Vagina (tissue), 2 donors: ENCODE results near the gene ACOT13. TPM values are rescaled to one million over a fixed set of nuclear protein-coding genes. Genes with fewer than 3 reads are reported as not detected.

Experiments
- DNase-seq, 2 donors: peaks; one replicate each; pipeline ENCODE4 v3.0.0-alpha.2; 2017; ENCODE audit errors: extremely low spot score in 2 of 2
- H3K27ac ChIP-seq: fragments of 200-600 bp; sonication (generic); one replicate; pipeline ENCODE4 v1.5.1; 2019
- H3K27me3 ChIP-seq: fragments of 200-600 bp; sonication (generic); one replicate; pipeline ENCODE4 v1.5.1; 2019
- H3K36me3 ChIP-seq, 2 donors: fragments of 200-600 bp; sonication (generic); one replicate each; pipeline ENCODE4 v1.5.1; 2017 to 2019
- H3K4me1 ChIP-seq: fragments of 200-600 bp; sonication (generic); one replicate; pipeline ENCODE4 v1.5.1; 2019
- H3K4me3 ChIP-seq, 2 donors: fragments of 200-600 bp; sonication (generic); 1 replicate in 1 of 2; 2 replicates in 1 of 2; pipeline ENCODE4 v1.5.1; 2016 to 2019
- H3K9me3 ChIP-seq: fragments of 200-600 bp; sonication (generic); one replicate; pipeline ENCODE4 v1.5.1; 2019
- POLR2A ChIP-seq, 2 donors: fragments of 450-650 bp; IDR thresholded peaks; one replicate each; pipeline ENCODE4 v1.6.1; 2017; ENCODE audit warnings: antibody characterized with exemption in 2 of 2, mild to moderate bottlenecking in 2 of 2, moderate library complexity in 2 of 2
- POLR2AphosphoS5 ChIP-seq, 2 donors: sonication (generic); formaldehyde crosslinking; IDR thresholded peaks; one replicate each; pipeline ENCODE4 v1.9.0; 2017; ENCODE audit warnings: antibody characterized with exemption in 2 of 2, mild to moderate bottlenecking in 2 of 2, low read depth in 1 of 2; ENCODE audit not compliant: insufficient read depth in 1 of 2
- intact Hi-C: fragments of 100-400 bp; cut with DNase I; formaldehyde crosslinking; loops from one replicate; pipeline ENCODE4 v1.15.1; 2023
- total RNA-seq: library from RNA; depleted of rRNA; stranded (reverse); fragments of >200 nt; gene quantifications from one replicate; pipeline ENCODE4 v1.2.3, GENCODE V29; 2016
- TF ChIP-seq, protein P1 (sequence below), 3 experiments: fragments of 450-650 bp in 2 of 3; fragments of 200-600 bp in 1 of 3; sonication (generic) in 1 of 3; IDR thresholded peaks; one replicate each; pipeline ENCODE4 v1.5.1; 2017 to 2019; ENCODE audit warnings: antibody characterized with exemption in 3 of 3, mild to moderate bottlenecking in 2 of 3, moderate library complexity in 2 of 3

The ACOT13 gene
- total RNA-seq, 1 donor from 2014 or later, result 4.4 TPM

DNA sequence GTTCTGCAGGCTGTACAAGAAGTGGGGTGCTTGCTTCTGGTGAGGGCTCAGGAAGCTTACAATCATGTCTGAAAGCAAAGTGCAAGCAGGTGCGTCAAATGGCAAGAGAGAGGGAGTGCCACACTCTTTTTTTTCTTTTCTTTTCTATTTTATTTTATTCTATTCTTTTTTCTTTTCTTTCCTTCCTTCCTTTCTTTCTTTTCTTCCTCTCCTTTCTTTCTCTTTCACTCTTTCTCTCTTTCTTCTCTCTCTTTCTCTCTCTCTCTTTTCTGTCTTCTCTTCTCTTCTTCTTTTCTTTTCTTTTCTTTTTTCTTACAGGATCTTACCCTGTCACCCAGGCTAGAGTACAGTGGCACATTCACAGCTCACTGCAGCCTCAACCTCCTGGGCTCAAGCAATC lies 19.5 kb downstream of the ACOT13 start:
- Histone ChIP-seq H3K9me3 (no peaks in the 10 kb centered on the region), H3K4me3 (no peak overlapping the region), H3K4me1 (no peaks in the 10 kb centered on the region), H3K27me3 (no peaks in the 10 kb centered on the region), H3K36me3 (no peaks in the 10 kb centered on the region), H3K27ac (no peak overlapping the region)
- no peak for DNase-seq
- no peak for TF ChIP-seq POLR2A (IDR thresholded peaks at IDR 0.05)
- TF ChIP-seq POLR2AphosphoS5 (IDR thresholded peaks at IDR 0.05; ENCODE audit: insufficient read depth in 1 of 2, low read depth in 1 of 2), result no peak
- intact Hi-C loops, result no loop called here

DNA sequence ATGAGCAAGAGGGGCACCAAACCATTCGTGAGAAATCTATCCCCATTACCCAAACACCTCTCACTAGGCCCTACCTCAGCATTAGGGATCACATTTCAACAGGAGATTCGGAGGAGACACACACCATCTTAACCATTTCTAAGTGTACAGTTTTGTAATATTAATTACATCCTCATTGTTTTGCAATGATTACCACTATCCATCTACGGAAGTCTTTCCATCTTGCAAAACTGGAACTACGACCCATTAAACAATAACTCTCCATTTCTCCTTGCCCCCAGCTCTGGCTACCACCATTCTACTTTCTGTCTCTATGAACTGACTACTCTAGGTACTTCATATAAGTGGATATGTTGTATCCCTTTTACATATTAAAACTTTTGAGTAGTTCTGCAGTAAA lies 20.1 kb downstream of the ACOT13 start:
- H3K9me3 ChIP-seq, result no peaks in the 10 kb centered on the region
- no peaks in the 10 kb centered on the region for H3K4me1 ChIP-seq
- H3K27ac ChIP-seq, result no peak overlapping the region
- no peaks in the 10 kb centered on the region for H3K27me3 ChIP-seq
- H3K36me3 ChIP-seq, result no peaks in the 10 kb centered on the region
- no peak overlapping the region for H3K4me3 ChIP-seq
- TF ChIP-seq POLR2AphosphoS5 (IDR thresholded peaks at IDR 0.05; ENCODE audit: insufficient read depth in 1 of 2, low read depth in 1 of 2) (no peak), POLR2A (IDR thresholded peaks at IDR 0.05) (no peak)
- TF ChIP-seq, protein P1, sequence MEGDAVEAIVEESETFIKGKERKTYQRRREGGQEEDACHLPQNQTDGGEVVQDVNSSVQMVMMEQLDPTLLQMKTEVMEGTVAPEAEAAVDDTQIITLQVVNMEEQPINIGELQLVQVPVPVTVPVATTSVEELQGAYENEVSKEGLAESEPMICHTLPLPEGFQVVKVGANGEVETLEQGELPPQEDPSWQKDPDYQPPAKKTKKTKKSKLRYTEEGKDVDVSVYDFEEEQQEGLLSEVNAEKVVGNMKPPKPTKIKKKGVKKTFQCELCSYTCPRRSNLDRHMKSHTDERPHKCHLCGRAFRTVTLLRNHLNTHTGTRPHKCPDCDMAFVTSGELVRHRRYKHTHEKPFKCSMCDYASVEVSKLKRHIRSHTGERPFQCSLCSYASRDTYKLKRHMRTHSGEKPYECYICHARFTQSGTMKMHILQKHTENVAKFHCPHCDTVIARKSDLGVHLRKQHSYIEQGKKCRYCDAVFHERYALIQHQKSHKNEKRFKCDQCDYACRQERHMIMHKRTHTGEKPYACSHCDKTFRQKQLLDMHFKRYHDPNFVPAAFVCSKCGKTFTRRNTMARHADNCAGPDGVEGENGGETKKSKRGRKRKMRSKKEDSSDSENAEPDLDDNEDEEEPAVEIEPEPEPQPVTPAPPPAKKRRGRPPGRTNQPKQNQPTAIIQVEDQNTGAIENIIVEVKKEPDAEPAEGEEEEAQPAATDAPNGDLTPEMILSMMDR (IDR thresholded peaks at IDR 0.05), result no peak
- intact Hi-C loops, result no loop called here
- no peak for DNase-seq

DNA sequence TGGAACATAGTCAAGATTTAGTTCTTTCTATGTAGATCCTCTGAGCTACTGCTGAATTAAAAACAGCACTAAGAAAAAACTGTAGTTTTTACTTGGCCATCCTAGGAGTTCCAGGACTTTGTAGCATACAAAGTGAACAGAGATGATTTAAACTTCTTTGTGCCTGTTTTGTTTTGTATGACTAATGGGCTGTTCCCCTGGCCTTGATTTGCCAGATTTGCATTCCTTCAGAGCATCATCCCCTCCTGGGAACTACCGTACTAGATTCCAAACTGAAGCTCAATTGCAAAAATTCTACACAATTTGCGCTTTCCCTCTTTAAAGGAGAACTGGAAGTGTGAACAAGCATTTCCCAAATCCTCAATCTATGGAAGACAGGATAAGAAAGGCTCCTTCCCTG lies 23.1 kb downstream of the ACOT13 start:
- intact Hi-C loops, result no loop called here
- no peak overlapping the region for H3K27ac ChIP-seq
- H3K27me3 ChIP-seq, result no peaks in the 10 kb centered on the region
- H3K9me3 ChIP-seq, result no peaks in the 10 kb centered on the region
- TF ChIP-seq POLR2AphosphoS5 (IDR thresholded peaks at IDR 0.05; ENCODE audit: insufficient read depth in 1 of 2, low read depth in 1 of 2) (no peak), POLR2A (IDR thresholded peaks at IDR 0.05) (no peak)
- TF ChIP-seq, protein P1 (IDR thresholded peaks at IDR 0.05), result no peak
- no peak for DNase-seq
- H3K4me1 ChIP-seq, result no peaks in the 10 kb centered on the region
- no peaks in the 10 kb centered on the region for H3K36me3 ChIP-seq
- H3K4me3 ChIP-seq, result no peak overlapping the region

DNA sequence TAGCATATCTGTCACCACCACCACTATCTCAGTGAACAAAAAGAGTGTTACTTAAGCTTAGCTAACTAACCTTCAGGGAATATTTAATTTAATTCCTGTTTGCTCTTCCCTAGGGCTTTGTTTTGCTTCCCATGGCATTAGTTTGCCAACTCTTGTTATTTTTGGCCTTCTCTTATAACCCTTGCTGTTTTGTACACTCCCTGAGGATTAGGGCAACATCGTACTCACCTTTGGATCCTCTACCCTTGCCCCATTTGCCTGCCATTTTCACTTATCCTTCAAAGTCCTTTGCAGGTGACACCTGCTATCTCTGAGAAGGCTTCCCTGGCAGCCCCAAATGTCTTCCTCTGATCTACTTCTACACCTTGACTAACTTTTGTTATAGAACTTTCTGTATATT lies 23.7 kb downstream of the ACOT13 start:
- Histone ChIP-seq H3K4me1 (no peaks in the 10 kb centered on the region), H3K9me3 (no peaks in the 10 kb centered on the region), H3K27ac (no peak overlapping the region), H3K4me3 (no peak overlapping the region), H3K36me3 (no peaks in the 10 kb centered on the region), H3K27me3 (no peaks in the 10 kb centered on the region)
- TF ChIP-seq POLR2A (IDR thresholded peaks at IDR 0.05), result no peak
- TF ChIP-seq POLR2AphosphoS5 (IDR thresholded peaks at IDR 0.05; ENCODE audit: insufficient read depth in 1 of 2, low read depth in 1 of 2), result no peak
- TF ChIP-seq, protein P1 (IDR thresholded peaks at IDR 0.05), result no peak
- intact Hi-C loops, result no loop called here
- DNase-seq, result no peak

DNA sequence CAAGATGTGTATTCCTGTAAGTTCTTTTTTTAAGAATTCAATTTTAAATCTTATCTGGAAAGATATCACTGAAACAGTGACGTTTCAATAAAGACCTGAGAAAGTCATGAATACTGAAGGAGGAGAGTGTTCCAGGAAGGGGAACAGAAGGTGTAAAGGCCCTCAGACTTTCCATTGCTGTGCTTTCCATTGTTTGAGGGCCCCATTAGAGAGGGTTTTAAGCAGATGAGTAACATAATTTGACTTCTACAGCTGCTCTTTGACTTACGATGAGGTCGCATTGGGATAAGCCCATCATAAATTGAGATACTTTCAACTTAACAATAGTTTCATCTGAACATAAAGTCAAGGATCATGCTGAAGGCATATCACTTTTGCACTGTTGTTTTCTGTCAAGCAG lies 24.7 kb downstream of the ACOT13 start:
- intact Hi-C loops, result no loop called here
- no peaks in the 10 kb centered on the region for H3K36me3 ChIP-seq
- no peaks in the 10 kb centered on the region for H3K9me3 ChIP-seq
- H3K4me3 ChIP-seq, result no peak overlapping the region
- no peaks in the 10 kb centered on the region for H3K27me3 ChIP-seq
- H3K4me1 ChIP-seq, result no peaks in the 10 kb centered on the region
- H3K27ac ChIP-seq, result no peak overlapping the region
- no peak for DNase-seq
- TF ChIP-seq, protein P1 (IDR thresholded peaks at IDR 0.05), result no peak
- no peak for TF ChIP-seq POLR2AphosphoS5 (IDR thresholded peaks at IDR 0.05; ENCODE audit: insufficient read depth in 1 of 2, low read depth in 1 of 2)
- no peak for TF ChIP-seq POLR2A (IDR thresholded peaks at IDR 0.05)
